ENCODE results near the gene LORICRIN.

The LORICRIN gene

DNA sequence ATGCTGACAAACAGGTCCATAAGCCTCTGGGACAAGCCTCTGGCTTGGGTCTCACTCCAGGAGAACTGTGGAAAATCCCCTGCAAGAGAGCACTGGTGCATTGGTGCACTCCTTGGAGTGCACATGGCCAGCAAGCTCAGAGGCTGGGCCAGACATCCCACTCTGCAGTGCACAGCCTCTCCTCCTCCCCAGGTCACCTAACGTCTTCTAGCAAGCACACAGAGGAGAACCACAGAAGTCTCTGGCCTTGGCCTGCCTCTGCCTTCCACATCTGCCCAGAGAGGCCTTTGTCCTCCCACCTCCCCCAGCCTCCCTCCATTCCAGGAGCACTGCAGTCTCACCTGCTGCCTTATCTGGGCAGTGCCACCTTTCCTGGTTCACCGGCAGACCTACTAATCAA lies 49.1 kb downstream of the LORICRIN start:
- no peak overlapping the region for H3K9ac ChIP-seq (ENCODE audit: low read length)
- no peaks in the 10 kb centered on the region for H3K9me3 ChIP-seq (ENCODE audit: control insufficient read depth, low read depth, low read length)
- no peak overlapping the region for H3K4me3 ChIP-seq (ENCODE audit: low read length)
- no peaks in the 10 kb centered on the region for H3K27me3 ChIP-seq (ENCODE audit: control insufficient read depth, insufficient read depth, low read length)
- peaks cover 8% of the 10 kb centered on the region for H3K4me1 ChIP-seq (ENCODE audit: control insufficient read depth, low read depth, low read length)
- H3K27ac ChIP-seq (ENCODE audit: low read length): no peak overlapping the region
- no peaks in the 10 kb centered on the region for H3K36me3 ChIP-seq (ENCODE audit: control insufficient read depth, low read depth, low read length)

DNA sequence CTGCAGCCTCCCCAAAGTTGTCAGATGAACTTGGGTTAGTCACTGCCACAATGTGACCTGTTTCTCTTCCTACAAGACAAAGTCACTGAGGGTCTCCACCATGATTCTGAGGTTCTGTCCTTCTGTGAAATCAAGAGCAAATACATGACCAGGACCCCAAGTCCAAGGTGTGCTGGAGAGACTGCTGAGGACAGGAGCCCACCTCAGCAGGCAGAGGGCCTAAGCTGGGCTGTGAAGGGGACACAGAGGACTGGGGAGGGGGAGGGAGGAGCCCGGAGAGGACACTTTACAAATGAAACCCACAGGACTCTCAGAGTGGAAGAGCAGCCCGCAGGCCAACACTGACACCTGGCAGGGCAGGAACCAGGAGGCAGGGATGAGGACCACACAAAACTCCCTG lies 50.0 kb downstream of the LORICRIN start:
- Histone ChIP-seq H3K9ac (ENCODE audit: low read length) (no peak overlapping the region), H3K27me3 (ENCODE audit: control insufficient read depth, insufficient read depth, low read length) (no peaks in the 10 kb centered on the region), H3K9me3 (ENCODE audit: control insufficient read depth, low read depth, low read length) (no peaks in the 10 kb centered on the region), H3K27ac (ENCODE audit: low read length) (no peak overlapping the region), H3K4me3 (ENCODE audit: low read length) (no peak overlapping the region), H3K36me3 (ENCODE audit: control insufficient read depth, low read depth, low read length) (no peaks in the 10 kb centered on the region), H3K4me1 (ENCODE audit: control insufficient read depth, low read depth, low read length) (peaks cover 8% of the 10 kb centered on the region)

GRCh38 chr1:153310526-153310925 lies 51.0 kb downstream of the LORICRIN start:
- Histone ChIP-seq H3K4me3 (ENCODE audit: low read length) (no peak overlapping the region), H3K27ac (ENCODE audit: low read length) (no peak overlapping the region)

More at GRCh38 chr1:153310526-153310925, 51.0 kb downstream of the LORICRIN start:
- no peaks in the 10 kb centered on the region for H3K9me3 ChIP-seq (ENCODE audit: control insufficient read depth, low read depth, low read length)
- no peak overlapping the region for H3K9ac ChIP-seq (ENCODE audit: low read length)
- peaks cover 8% of the 10 kb centered on the region for H3K4me1 ChIP-seq (ENCODE audit: control insufficient read depth, low read depth, low read length)
- no peaks in the 10 kb centered on the region for H3K27me3 ChIP-seq (ENCODE audit: control insufficient read depth, insufficient read depth, low read length)
- no peaks in the 10 kb centered on the region for H3K36me3 ChIP-seq (ENCODE audit: control insufficient read depth, low read depth, low read length)

Data from iPS-18a (cell line).